Endothelial cell (in vitro differentiated cells): Measurements from ENCODE around the gene SERPINB12. TPM values are rescaled to one million over a fixed set of nuclear protein-coding genes. Genes with fewer than 3 reads are reported as not detected.

Experiments used
- DNase-seq: peaks from one replicate; pipeline ENCODE4 v3.0.0; 2021; ENCODE audit warnings: low spot score
- H3K27ac Mint-ChIP-seq: one replicate; pipeline ENCODE4 v1.8.0; 2021; ENCODE audit warnings: mixed read lengths, inconsistent platforms; ENCODE audit not compliant: unreplicated experiment
- H3K27me3 Mint-ChIP-seq: one replicate; pipeline ENCODE4 v1.8.0; 2021; ENCODE audit warnings: mild to moderate bottlenecking, moderate library complexity, mixed read lengths, inconsistent platforms; ENCODE audit not compliant: unreplicated experiment
- H3K36me3 Mint-ChIP-seq: one replicate; pipeline ENCODE4 v1.8.0; 2021; ENCODE audit warnings: mild to moderate bottlenecking, low read depth, mixed read lengths, inconsistent platforms; ENCODE audit not compliant: unreplicated experiment
- H3K4me1 Mint-ChIP-seq: one replicate; pipeline ENCODE4 v1.8.0; 2021; ENCODE audit warnings: mild to moderate bottlenecking, mixed read lengths, inconsistent platforms; ENCODE audit not compliant: unreplicated experiment
- H3K4me3 Mint-ChIP-seq: one replicate; pipeline ENCODE4 v1.8.0; 2021; ENCODE audit warnings: mild to moderate bottlenecking, mixed read lengths, inconsistent platforms; ENCODE audit not compliant: unreplicated experiment
- H3K9me3 Mint-ChIP-seq: one replicate; pipeline ENCODE4 v1.8.0; 2021; ENCODE audit warnings: mixed read lengths, inconsistent platforms; ENCODE audit not compliant: unreplicated experiment
- CTCF ChIP-seq: fragments of 200-600 bp; sonication (generic); IDR thresholded peaks from one replicate; pipeline ENCODE4 v1.5.0; 2021; ENCODE audit warnings: antibody characterized with exemption; ENCODE audit not compliant: unreplicated experiment
- long read RNA-seq: library from polyadenylated mRNA; unstranded; transcript quantifications from one replicate; pipeline ENCODE4 v2.0.0, GENCODE V29; 2020; ENCODE audit not compliant: unreplicated experiment
- total RNA-seq: library from RNA; stranded (reverse); fragmentation: NEBNext Ultra II Directional; extraction: Animal tissue kit (Norgen Biotek cat#: 25700); gene quantifications from one replicate; pipeline ENCODE4 v1.2.1, GENCODE V29; 2021; ENCODE audit not compliant: unreplicated experiment

Gene SERPINB12
- not detected for total RNA-seq
- long read RNA-seq, result 0 reads

GRCh38 chr18:63542069-63542468 is at the start of gene SERPINB12:
Gene SERPINB12 (plus strand): TSS chr18:63542369. CDS start chr18:63556160, 13,791 bp downstream.
- no peak within 1 kb of the TSS for H3K27ac Mint-ChIP-seq
- no peaks in the 10 kb centered on the region for H3K27me3 Mint-ChIP-seq
- no peaks in the 10 kb centered on the region for H3K4me1 Mint-ChIP-seq
- no peak within 1 kb of the TSS for H3K4me3 Mint-ChIP-seq
- H3K9me3 Mint-ChIP-seq, result no peaks in the 10 kb centered on the region
- TF ChIP-seq CTCF, result no peak
- H3K36me3 Mint-ChIP-seq, result no peaks in the 10 kb centered on the region
- DNase-seq, result no peak

DNA sequence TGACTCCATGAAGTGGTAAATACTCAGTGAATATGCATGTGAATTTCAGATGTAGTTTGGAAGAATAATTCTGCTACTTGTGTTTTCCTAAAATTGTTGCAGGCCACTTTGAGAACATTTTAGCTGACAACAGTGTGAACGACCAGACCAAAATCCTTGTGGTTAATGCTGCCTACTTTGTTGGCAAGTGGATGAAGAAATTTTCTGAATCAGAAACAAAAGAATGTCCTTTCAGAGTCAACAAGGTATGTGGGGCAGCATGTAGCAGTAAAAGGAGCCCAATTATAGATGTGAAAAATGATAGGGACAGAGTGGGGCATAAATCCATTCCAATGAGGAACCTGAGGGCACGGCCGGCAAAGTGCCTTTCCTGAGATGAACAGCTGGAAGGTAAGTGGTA is 49.3 kb upstream of the SERPINB12 start:
- H3K36me3 Mint-ChIP-seq, result no peaks in the 10 kb centered on the region
- H3K9me3 Mint-ChIP-seq, result no peaks in the 10 kb centered on the region
- no peaks in the 10 kb centered on the region for H3K27me3 Mint-ChIP-seq
- no peak overlapping the region for H3K27ac Mint-ChIP-seq
- H3K4me3 Mint-ChIP-seq, result no peak overlapping the region
- no peak for TF ChIP-seq CTCF
- no peaks in the 10 kb centered on the region for H3K4me1 Mint-ChIP-seq
- no peak for DNase-seq

DNA sequence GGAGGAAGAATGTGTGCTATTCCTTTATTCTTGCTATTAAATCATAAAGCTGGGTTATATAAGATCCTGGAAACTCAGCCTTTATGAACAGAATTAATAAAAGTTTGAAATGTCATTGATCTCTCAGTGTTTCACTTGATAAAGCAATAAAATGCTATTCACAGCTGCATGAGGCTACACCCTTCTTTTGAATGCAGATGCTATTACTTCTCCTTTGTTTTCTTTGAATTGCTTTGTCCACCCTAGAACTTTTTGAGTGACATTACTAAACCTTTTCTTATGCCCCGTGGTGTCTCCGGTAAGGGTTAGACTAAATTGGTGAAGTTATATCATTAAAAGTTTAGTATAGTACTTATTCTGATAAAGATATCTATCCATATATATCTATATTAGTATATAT is 46.5 kb upstream of the SERPINB12 start:
- H3K9me3 Mint-ChIP-seq, result no peaks in the 10 kb centered on the region
- TF ChIP-seq CTCF, result no peak
- no peak overlapping the region for H3K4me3 Mint-ChIP-seq
- H3K36me3 Mint-ChIP-seq, result no peaks in the 10 kb centered on the region
- no peaks in the 10 kb centered on the region for H3K27me3 Mint-ChIP-seq
- no peak for DNase-seq
- H3K4me1 Mint-ChIP-seq, result no peaks in the 10 kb centered on the region
- no peak overlapping the region for H3K27ac Mint-ChIP-seq

- no peak overlapping the region for H3K27ac Mint-ChIP-seq
- no peaks in the 10 kb centered on the region for H3K36me3 Mint-ChIP-seq
- peak; percentile 86 for TF ChIP-seq CTCF
- H3K4me1 Mint-ChIP-seq, result no peaks in the 10 kb centered on the region
- no peak overlapping the region for H3K4me3 Mint-ChIP-seq
- H3K27me3 Mint-ChIP-seq, result no peaks in the 10 kb centered on the region
- H3K9me3 Mint-ChIP-seq, result no peaks in the 10 kb centered on the region
- DNase-seq, result peak; percentile 73
Measured at GRCh38 chr18:63505566-63506335, 36.4 kb upstream of the SERPINB12 start.

- Mint-ChIP-seq H3K27ac (no peak overlapping the region), H3K4me1 (peaks cover under 1% of the 10 kb centered on the region)
- TF ChIP-seq CTCF, result peak; percentile 7
Measured at GRCh38 chr18:63506336-63506646, 35.9 kb upstream of the SERPINB12 start.

More at GRCh38 chr18:63506336-63506646, 35.9 kb upstream of the SERPINB12 start:
- no peaks in the 10 kb centered on the region for H3K9me3 Mint-ChIP-seq
- no peaks in the 10 kb centered on the region for H3K27me3 Mint-ChIP-seq
- no peak overlapping the region for H3K4me3 Mint-ChIP-seq
- no peaks in the 10 kb centered on the region for H3K36me3 Mint-ChIP-seq
- DNase-seq, result no peak
